HEK293T (cell line): ENCODE measurements around the gene RAPGEF1.

Experiments
- CTCF ChIA-PET: fragments of 350-600 bp; formaldehyde crosslinking; extraction: SDS; loops from one replicate; lab custom pipeline; 2021; ENCODE audit warnings: antibody characterized with exemption, inconsistent platforms; lab: Yijun Ruan, JAX
- POLR2A ChIA-PET: fragments of 350-600 bp; formaldehyde crosslinking; extraction: SDS; loops from one replicate; lab custom pipeline; 2020; ENCODE audit warnings: antibody characterized with exemption, inconsistent platforms; lab: Yijun Ruan, JAX
- DNase-seq: peaks from one replicate; pipeline ENCODE4 v3.0.0; 2012; ENCODE audit warnings: mixed read lengths; ENCODE audit errors: extremely low spot score
- ARNT ChIP-seq: fragments of 450-650 bp; IDR thresholded peaks from 2 replicates; pipeline ENCODE4 v1.6.1; 2017; ENCODE audit warnings: mild to moderate bottlenecking
- BHLHE40 ChIP-seq: fragments of 450-650 bp; IDR thresholded peaks from 2 replicates; pipeline ENCODE4 v1.6.1; 2016; ENCODE audit warnings: mild to moderate bottlenecking, moderate library complexity, borderline replicate concordance
- CTBP1 ChIP-seq: fragments of 450-650 bp; IDR thresholded peaks from 2 replicates; pipeline ENCODE4 v1.6.1; 2016; ENCODE audit warnings: borderline replicate concordance
- ELF4 ChIP-seq: fragments of 450-650 bp; IDR thresholded peaks from 2 replicates; pipeline ENCODE4 v1.6.1; 2017; ENCODE audit warnings: antibody characterized with exemption
- FOXA1 ChIP-seq: fragments of 450-650 bp; IDR thresholded peaks from 2 replicates; pipeline ENCODE4 v1.6.1; 2016; ENCODE audit warnings: mild to moderate bottlenecking
- FOXK2 ChIP-seq: fragments of 450-650 bp; IDR thresholded peaks from 2 replicates; pipeline ENCODE4 v1.6.1; 2016; ENCODE audit warnings: mild to moderate bottlenecking
- FOXM1 ChIP-seq: fragments of 450-650 bp; IDR thresholded peaks from 2 replicates; pipeline ENCODE4 v1.6.1; 2017; ENCODE audit warnings: mild to moderate bottlenecking, borderline replicate concordance
- HDGF ChIP-seq: fragments of 450-650 bp; IDR thresholded peaks from 2 replicates; pipeline ENCODE4 v1.6.1; 2017; ENCODE audit warnings: antibody characterized with exemption, borderline replicate concordance
- L3MBTL2 ChIP-seq: fragments of 450-650 bp; conservative IDR thresholded peaks from 2 replicates; pipeline ENCODE4 v1.6.1; 2016; ENCODE audit warnings: mild to moderate bottlenecking
- LEF1 ChIP-seq: fragments of 450-650 bp; IDR thresholded peaks from 2 replicates; pipeline ENCODE4 v1.6.1; 2017; ENCODE audit warnings: mild to moderate bottlenecking, borderline replicate concordance
- NFRKB ChIP-seq: fragments of 450-650 bp; IDR thresholded peaks from 2 replicates; pipeline ENCODE4 v1.6.1; 2016; ENCODE audit warnings: mild to moderate bottlenecking, moderate library complexity
- SP1 ChIP-seq: fragments of 450-650 bp; IDR thresholded peaks from 2 replicates; pipeline ENCODE4 v1.6.1; 2017
- SUZ12 ChIP-seq: fragments of 450-650 bp; IDR thresholded peaks from 2 replicates; pipeline ENCODE4 v1.6.1; 2016; ENCODE audit warnings: mild to moderate bottlenecking
- TARDBP ChIP-seq: fragments of 450-650 bp; IDR thresholded peaks from 2 replicates; pipeline ENCODE4 v1.6.1; 2016
- ZNF384 ChIP-seq: fragments of 450-650 bp; IDR thresholded peaks from 2 replicates; pipeline ENCODE4 v1.6.1; 2016
- TF ChIP-seq, protein P1 (sequence below): fragments of 450-650 bp; IDR thresholded peaks from 2 replicates; pipeline ENCODE4 v1.6.1; 2016

The RAPGEF1 gene

GRCh38 chr9:131579789-131580211, 160.1 kb downstream of the RAPGEF1 start:
- CTCF ChIA-PET: no interaction called here
- TF ChIP-seq SUZ12 (no peak), ZNF384 (no peak), NFRKB (no peak), SP1 (no peak), CTBP1 (no peak), FOXK2 (no peak), FOXA1 (no peak), FOXM1 (no peak), TARDBP (no peak), BHLHE40 (no peak), ARNT (no peak), LEF1 (no peak), ELF4 (no peak), HDGF (no peak), L3MBTL2 (no peak)
- TF ChIP-seq, protein P1, sequence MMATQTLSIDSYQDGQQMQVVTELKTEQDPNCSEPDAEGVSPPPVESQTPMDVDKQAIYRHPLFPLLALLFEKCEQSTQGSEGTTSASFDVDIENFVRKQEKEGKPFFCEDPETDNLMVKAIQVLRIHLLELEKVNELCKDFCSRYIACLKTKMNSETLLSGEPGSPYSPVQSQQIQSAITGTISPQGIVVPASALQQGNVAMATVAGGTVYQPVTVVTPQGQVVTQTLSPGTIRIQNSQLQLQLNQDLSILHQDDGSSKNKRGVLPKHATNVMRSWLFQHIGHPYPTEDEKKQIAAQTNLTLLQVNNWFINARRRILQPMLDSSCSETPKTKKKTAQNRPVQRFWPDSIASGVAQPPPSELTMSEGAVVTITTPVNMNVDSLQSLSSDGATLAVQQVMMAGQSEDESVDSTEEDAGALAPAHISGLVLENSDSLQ: no peak
- POLR2A ChIA-PET: no interaction called here
- DNase-seq: no peak

- ChIA-PET POLR2A (no interaction called here), CTCF (no interaction called here)
- no peak for DNase-seq
- TF ChIP-seq L3MBTL2: no peak
- TF ChIP-seq, protein P1: no peak
- TF ChIP-seq ARNT: no peak
- TF ChIP-seq NFRKB: no peak
- TF ChIP-seq ELF4: no peak
- TF ChIP-seq SUZ12: no peak
- no peak for TF ChIP-seq FOXA1
- TF ChIP-seq LEF1: no peak
- TF ChIP-seq FOXM1: no peak
- no peak for TF ChIP-seq TARDBP
- TF ChIP-seq BHLHE40: no peak
- TF ChIP-seq SP1: no peak
- no peak for TF ChIP-seq FOXK2
- TF ChIP-seq ZNF384: no peak
- TF ChIP-seq CTBP1: no peak
- TF ChIP-seq HDGF: no peak
Measured at GRCh38 chr9:131578731-131579504, 161.0 kb downstream of the RAPGEF1 start.

DNA sequence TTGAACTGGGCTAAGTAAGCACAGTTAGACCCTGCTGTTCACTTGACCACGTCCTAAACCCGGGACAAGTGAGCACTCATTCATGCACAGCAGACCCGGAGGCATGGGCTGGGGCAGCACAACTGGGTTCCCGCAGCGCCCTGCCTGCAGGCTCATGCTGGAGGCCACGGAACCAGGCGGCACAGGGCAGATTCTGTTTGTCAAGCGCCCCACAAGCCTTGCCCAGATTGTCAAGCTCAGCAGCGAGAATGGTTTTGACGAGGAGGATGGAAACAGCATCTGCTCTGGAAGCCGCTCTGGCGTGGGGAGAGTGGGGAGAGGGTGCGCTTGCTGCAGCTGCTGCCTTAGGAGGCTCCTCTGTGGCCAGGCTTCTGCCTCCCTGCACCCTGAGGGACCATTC, 161.9 kb downstream of the RAPGEF1 start:
- CTCF ChIA-PET: no interaction called here
- DNase-seq: no peak
- POLR2A ChIA-PET: no interaction called here
- TF ChIP-seq FOXK2 (no peak), ZNF384 (no peak), BHLHE40 (no peak), TARDBP (no peak), NFRKB (no peak), ARNT (no peak), CTBP1 (no peak), HDGF (no peak), L3MBTL2 (no peak), ELF4 (no peak), FOXM1 (no peak), SUZ12 (no peak), SP1 (no peak)

DNA sequence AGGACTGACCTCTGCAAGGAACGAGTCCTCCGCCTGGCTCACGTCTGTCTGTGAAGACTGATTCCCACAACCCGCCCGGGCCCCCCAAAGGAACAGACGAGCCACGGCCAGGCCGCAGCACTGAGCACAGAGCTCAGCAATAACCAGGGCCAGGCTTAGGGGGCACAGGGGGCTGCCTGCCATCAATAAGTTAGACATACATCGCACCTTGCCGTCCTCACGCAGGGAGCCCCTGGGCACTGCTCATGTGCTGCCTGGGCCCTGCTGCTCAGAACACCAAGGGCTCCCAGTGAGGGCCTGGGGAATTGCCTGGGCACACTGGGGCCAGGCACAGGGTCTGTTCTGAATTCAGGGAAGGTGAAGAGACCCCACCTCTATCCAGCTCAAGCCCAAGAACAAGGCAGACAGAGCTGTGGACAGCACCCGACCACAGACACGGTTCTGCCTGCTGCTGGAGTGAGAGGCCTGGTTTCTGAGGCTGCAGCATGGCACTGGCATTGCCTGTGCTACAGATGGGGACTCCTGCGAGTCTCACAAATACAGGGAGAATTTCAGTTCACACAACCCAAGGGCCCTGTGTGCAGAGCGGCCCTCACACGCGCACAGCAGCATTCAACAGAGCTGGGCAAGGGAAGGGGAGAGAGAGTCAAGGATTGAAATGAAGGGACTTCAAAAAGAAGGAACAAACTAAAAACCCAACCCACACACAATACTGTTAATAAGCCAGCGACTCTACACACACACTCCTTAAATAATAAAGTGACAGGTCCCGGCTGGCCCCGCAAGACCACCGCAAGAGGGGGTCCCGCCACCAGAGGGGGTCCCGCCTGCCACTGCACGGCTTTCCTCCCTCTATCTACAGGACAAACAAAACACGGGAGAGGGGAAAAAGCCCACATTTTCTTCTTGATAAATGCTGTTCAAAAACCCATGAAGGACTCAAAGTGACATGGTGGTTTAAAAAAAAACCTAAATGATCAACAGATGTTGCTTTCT, 162.6 kb downstream of the RAPGEF1 start:
- TF ChIP-seq SP1 (no peak), FOXM1 (no peak), BHLHE40 (no peak), L3MBTL2 (no peak), SUZ12 (no peak)
- CTCF ChIA-PET: interaction anchor here (0.6 kb wide), 1 partner anchor 15 kb away, joined by 6 read pairs; no protein-coding TSS in a partner anchor

DNA sequence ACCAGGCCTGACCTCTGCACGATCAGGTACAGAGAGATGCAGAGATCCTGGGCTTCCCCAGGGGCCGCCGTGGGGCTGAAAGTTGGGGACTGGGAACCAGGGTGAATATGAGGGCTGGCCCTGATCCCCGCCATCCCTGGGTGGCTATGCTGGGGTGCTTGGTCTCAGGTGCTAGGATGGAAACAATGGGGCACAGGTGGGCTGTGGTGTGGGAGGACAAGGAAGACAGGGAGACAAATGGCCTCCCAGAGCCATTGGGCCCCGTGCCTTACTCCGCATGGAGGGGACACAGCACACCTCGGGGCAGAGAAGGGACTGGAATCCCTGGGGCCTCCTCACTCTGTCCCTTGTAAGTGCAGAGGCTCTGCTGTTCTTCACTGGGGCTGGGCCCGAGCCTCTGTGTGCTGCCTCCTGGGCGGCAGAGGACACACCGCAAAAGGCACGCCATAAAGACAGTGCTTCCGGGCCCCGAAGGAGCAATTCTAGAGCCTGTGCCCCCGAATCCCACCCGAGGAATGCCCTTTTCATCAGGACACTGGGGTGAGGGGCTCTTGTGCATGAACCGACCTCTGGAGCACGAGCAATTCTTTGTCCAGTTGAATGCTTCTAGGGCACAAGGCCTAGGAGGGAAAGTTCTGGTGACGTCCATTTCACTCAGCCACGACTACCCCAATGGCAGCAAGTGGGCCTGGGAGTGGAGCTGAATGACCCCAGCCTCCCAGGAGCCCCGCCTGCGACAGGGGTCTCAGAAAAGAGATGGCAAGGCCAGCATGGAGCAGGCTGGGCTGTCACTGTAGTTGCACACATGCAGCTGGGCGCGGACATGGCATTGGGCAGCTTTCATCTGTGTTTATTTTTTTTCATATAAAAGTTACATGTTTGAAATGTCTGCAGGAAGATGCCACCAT, 163.7 kb downstream of the RAPGEF1 start:
- CTCF ChIA-PET: no interaction called here
- POLR2A ChIA-PET: no interaction called here
- TF ChIP-seq, protein P1: no peak
- TF ChIP-seq ZNF384: no peak
- TF ChIP-seq SUZ12: no peak
- no peak for TF ChIP-seq BHLHE40
- TF ChIP-seq ELF4: no peak
- TF ChIP-seq CTBP1: no peak
- no peak for TF ChIP-seq FOXM1
- TF ChIP-seq LEF1: no peak
- no peak for TF ChIP-seq SP1
- TF ChIP-seq TARDBP: no peak
- TF ChIP-seq HDGF: no peak
- TF ChIP-seq FOXA1: no peak
- no peak for TF ChIP-seq ARNT
- no peak for TF ChIP-seq L3MBTL2
- TF ChIP-seq FOXK2: no peak
- DNase-seq: no peak

More for the DNA sequence above, 162.6 kb downstream of the RAPGEF1 start:
- no peak for DNase-seq
- POLR2A ChIA-PET: interaction anchor here (0.6 kb wide), 1 partner anchor 158 kb away, joined by 3 read pairs; no protein-coding TSS in a partner anchor
